GM08714 (cell line): Measurements from ENCODE around the gene NRROS.

ENCODE experiments used
- H3K4me3 ChIP-seq: fragments of 200-500 bp; sonication (Bioruptor generic); 2 replicates; pipeline ENCODE4 v1.5.1; 2014; ENCODE audit warnings: mild to moderate bottlenecking, low read length, inconsistent platforms
- ZNF274 ChIP-seq: IDR thresholded peaks from 2 replicates; pipeline ENCODE4 v1.6.1; 2012; ENCODE audit warnings: mild to moderate bottlenecking, low read depth, low read length

Gene NRROS

GRCh38 chr3:196650740-196651311 is 11.3 kb downstream of the NRROS start:
- TF ChIP-seq ZNF274, result no peak
- H3K4me3 ChIP-seq, result no peak overlapping the region

DNA sequence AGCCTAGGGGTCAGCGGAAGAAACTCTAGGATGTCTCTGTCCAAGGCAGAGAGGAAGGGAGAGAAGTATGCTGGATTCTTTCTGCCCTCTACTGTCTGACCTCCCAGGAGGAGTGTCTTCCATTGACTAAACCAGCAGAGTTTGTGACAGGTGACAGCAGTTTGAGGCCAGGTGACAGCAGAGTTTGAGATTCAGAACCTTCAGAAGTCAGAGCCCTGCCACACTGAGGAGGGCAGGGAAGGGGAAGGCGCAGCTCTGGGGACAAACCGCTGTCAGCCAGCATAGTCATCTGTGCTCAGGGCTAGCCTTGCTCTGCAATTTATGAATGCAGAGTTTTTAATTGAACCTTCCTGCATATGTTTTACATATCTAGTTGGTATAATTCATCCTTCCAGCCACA is 12.3 kb downstream of the NRROS start:
- no peak for TF ChIP-seq ZNF274
- H3K4me3 ChIP-seq, result no peak overlapping the region

GRCh38 chr3:196652961-196653795 is 13.7 kb downstream of the NRROS start:
- TF ChIP-seq ZNF274, result no peak
- no peak overlapping the region for H3K4me3 ChIP-seq

DNA sequence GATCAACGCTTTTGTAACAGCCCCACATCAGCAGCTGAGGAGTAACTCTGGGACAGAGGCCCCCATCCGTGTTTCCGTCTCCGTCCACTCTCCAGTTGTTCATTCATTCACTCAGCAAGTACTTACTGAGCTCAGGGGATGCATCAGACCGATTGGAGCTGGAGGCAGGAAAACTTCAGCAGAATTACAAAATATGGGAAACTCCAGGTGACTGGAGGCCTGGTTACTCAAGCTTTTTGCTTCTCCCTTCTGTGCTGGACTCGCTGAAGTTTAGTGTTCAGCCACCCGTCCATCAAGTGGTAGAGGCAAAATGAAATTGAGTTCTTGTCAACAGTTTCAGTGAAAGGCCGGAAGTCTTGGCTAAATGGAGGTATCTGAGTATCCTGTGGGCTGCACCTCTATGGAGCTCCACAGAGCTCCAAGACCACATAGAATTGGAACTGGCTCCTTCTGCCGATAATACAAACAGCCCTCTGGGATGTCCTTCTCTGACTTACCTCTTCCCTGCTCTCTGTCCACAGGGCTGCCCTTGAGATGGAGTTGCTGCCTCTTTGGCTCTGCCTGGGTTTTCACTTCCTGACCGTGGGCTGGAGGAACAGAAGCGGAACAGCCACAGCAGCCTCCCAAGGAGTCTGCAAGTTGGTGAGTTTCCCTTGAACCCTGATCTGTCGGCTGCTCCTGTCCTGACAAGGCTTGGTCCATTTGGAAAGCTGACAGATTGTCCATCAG is 14.7 kb downstream of the NRROS start:
- TF ChIP-seq ZNF274, result no peak
- no peak overlapping the region for H3K4me3 ChIP-seq

GRCh38 chr3:196654735-196655090 is 15.2 kb downstream of the NRROS start:
- no peak overlapping the region for H3K4me3 ChIP-seq
- no peak for TF ChIP-seq ZNF274

- H3K4me3 ChIP-seq, result no peak overlapping the region
- no peak for TF ChIP-seq ZNF274
Measured at GRCh38 chr3:196655496-196655895, 16.0 kb downstream of the NRROS start.

DNA sequence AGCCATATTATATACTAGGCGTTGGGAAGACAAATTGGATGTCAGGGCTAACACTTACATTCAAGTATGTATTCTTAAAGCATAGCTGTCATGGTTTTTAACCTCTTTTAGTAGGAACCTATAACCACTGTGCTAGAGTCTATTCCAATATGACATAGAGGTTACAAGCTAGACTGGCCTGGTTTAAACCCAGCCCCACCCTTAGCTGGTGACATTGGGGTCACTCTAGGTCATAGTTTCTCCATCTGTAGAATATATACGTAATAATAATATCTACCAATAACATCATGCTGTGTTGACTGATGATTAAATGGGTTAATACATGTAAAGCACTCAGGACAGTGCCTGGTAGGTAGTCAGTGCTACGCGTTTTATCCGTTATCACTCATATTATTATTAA is 16.7 kb downstream of the NRROS start:
- H3K4me3 ChIP-seq, result no peak overlapping the region
- TF ChIP-seq ZNF274, result no peak

GRCh38 chr3:196659901-196660351 is 20.4 kb downstream of the NRROS start:
- no peak for TF ChIP-seq ZNF274
- no peak overlapping the region for H3K4me3 ChIP-seq

GRCh38 chr3:196660381-196661166 is 21.1 kb downstream of the NRROS start:
- H3K4me3 ChIP-seq, result no peak overlapping the region
- TF ChIP-seq ZNF274, result no peak

DNA sequence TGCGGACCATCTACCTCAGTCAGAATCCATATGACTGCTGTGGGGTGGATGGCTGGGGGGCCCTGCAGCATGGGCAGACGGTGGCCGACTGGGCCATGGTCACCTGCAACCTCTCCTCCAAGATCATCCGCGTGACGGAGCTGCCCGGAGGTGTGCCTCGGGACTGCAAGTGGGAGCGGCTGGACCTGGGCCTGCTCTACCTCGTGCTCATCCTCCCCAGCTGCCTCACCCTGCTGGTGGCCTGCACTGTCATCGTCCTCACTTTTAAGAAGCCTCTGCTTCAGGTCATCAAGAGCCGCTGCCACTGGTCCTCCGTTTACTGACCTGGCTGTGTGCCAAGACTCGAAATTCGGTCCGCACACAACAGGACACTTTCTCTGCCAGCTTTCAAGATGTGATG is 21.9 kb downstream of the NRROS start:
- TF ChIP-seq ZNF274, result no peak
- no peak overlapping the region for H3K4me3 ChIP-seq

- no peak for TF ChIP-seq ZNF274
- no peak overlapping the region for H3K4me3 ChIP-seq
Measured at GRCh38 chr3:196662033-196662432, 22.5 kb downstream of the NRROS start.

- no peak for TF ChIP-seq ZNF274
- H3K4me3 ChIP-seq, result no peak overlapping the region
Measured at GRCh38 chr3:196662711-196663571, 23.4 kb downstream of the NRROS start.

- TF ChIP-seq ZNF274, result no peak
- H3K4me3 ChIP-seq, result no peak overlapping the region
Measured at GRCh38 chr3:196666001-196666867, 26.7 kb downstream of the NRROS start.
